IPS DF 6.9 (cell line): ENCODE results near the gene CELF2.

ENCODE experiments used
- DNase-seq: peaks from one replicate; pipeline ENCODE4 v3.0.0-alpha.2; 2013; ENCODE audit warnings: low read depth, low spot score
- H3K27ac ChIP-seq: one replicate; pipeline ENCODE4 v1.5.1; 2013; ENCODE audit warnings: low read length, control low read depth
- H3K27me3 ChIP-seq: 2 replicates; pipeline ENCODE4 v1.6.1; 2013; ENCODE audit warnings: mild to moderate bottlenecking, low read length; ENCODE audit not compliant: control insufficient read depth, insufficient read depth
- H3K36me3 ChIP-seq: 2 replicates; pipeline ENCODE4 v1.6.1; 2013; ENCODE audit warnings: low read length; ENCODE audit not compliant: control insufficient read depth, insufficient read depth
- H3K4me1 ChIP-seq: 2 replicates; pipeline ENCODE4 v1.6.1; 2013; ENCODE audit warnings: low read length; ENCODE audit not compliant: control insufficient read depth, insufficient read depth
- H3K4me3 ChIP-seq: 2 replicates; pipeline ENCODE4 v1.5.1; 2013; ENCODE audit warnings: mild to moderate bottlenecking, low read length
- H3K9me3 ChIP-seq: 2 replicates; pipeline ENCODE4 v1.6.1; 2013; ENCODE audit warnings: low read length, inconsistent platforms; ENCODE audit not compliant: control insufficient read depth, insufficient read depth
- WGBS: extraction: QIAGEN DNeasy Blood & Tissue Kit; methylation state at CpG from one replicate; pipeline ENCODE4 v1.1.7; 2013; ENCODE audit warnings: mixed read lengths, missing lambda C conversion rate; ENCODE audit not compliant: insufficient read length, insufficient coverage; 5-methylcytosine and 5-hydroxymethylcytosine counted together

Gene CELF2

GRCh38 chr10:11303361-11304170 lies 285.9 kb downstream of the CELF2 start:
- no peak for DNase-seq
- no peak overlapping the region for H3K27ac ChIP-seq
- H3K27me3 ChIP-seq: no peaks in the 10 kb centered on the region
- H3K36me3 ChIP-seq: no peaks in the 10 kb centered on the region
- H3K4me3 ChIP-seq: no peak overlapping the region
- no CpG with 5 or more reads among the region's 14 CpGs for WGBS
- H3K4me1 ChIP-seq: no peaks in the 10 kb centered on the region; the same call in 1 of the 2 replicates
- no peaks in the 10 kb centered on the region for H3K9me3 ChIP-seq

- H3K27me3 ChIP-seq: no peaks in the 10 kb centered on the region
- H3K36me3 ChIP-seq: no peaks in the 10 kb centered on the region
- H3K4me3 ChIP-seq: no peak overlapping the region
- H3K27ac ChIP-seq: no peak overlapping the region
- no peaks in the 10 kb centered on the region; the same call in 1 of the 2 replicates for H3K4me1 ChIP-seq
- peaks cover 2% of the 10 kb centered on the region; the same call in 1 of the 2 replicates for H3K9me3 ChIP-seq
- no CpG with 5 or more reads among the region's 11 CpGs for WGBS
- DNase-seq: no peak
Measured at GRCh38 chr10:11304906-11305585, 287.4 kb downstream of the CELF2 start.

- no peak overlapping the region for H3K27ac ChIP-seq
- WGBS: no CpG with 5 or more reads among the region's 13 CpGs
- no peak overlapping the region for H3K4me3 ChIP-seq
- H3K9me3 ChIP-seq: peaks cover 2% of the 10 kb centered on the region; the same call in 1 of the 2 replicates
- H3K36me3 ChIP-seq: no peaks in the 10 kb centered on the region
- H3K27me3 ChIP-seq: no peaks in the 10 kb centered on the region
- no peak for DNase-seq
- H3K4me1 ChIP-seq: no peaks in the 10 kb centered on the region; the same call in 1 of the 2 replicates
Measured at GRCh38 chr10:11305825-11306593, 288.3 kb downstream of the CELF2 start.

- peaks cover 2% of the 10 kb centered on the region; the same call in 1 of the 2 replicates for H3K9me3 ChIP-seq
- H3K27me3 ChIP-seq: no peaks in the 10 kb centered on the region
- no peak for DNase-seq
- no peak overlapping the region for H3K27ac ChIP-seq
- H3K4me1 ChIP-seq: no peaks in the 10 kb centered on the region
- H3K36me3 ChIP-seq: no peaks in the 10 kb centered on the region
- no peak overlapping the region for H3K4me3 ChIP-seq
- WGBS: no CpG with 5 or more reads among the region's 6 CpGs
Measured at GRCh38 chr10:11307004-11307403, 289.3 kb downstream of the CELF2 start.

- DNase-seq: no peak
- no peaks in the 10 kb centered on the region for H3K27me3 ChIP-seq
- no peak overlapping the region for H3K27ac ChIP-seq
- WGBS: no CpG with 5 or more reads among the region's 1 CpG
- H3K4me3 ChIP-seq: no peak overlapping the region
- peaks cover 2% of the 10 kb centered on the region; the same call in 1 of the 2 replicates for H3K9me3 ChIP-seq
- no peaks in the 10 kb centered on the region for H3K36me3 ChIP-seq
- H3K4me1 ChIP-seq: no peaks in the 10 kb centered on the region
Measured at GRCh38 chr10:11307937-11308336, 290.3 kb downstream of the CELF2 start.

- no CpG with 5 or more reads among the region's 2 CpGs for WGBS
- H3K36me3 ChIP-seq: no peaks in the 10 kb centered on the region
- no peaks in the 10 kb centered on the region for H3K27me3 ChIP-seq
- no peak overlapping the region for H3K4me3 ChIP-seq
- DNase-seq: no peak
- no peaks in the 10 kb centered on the region for H3K4me1 ChIP-seq
- H3K27ac ChIP-seq: no peak overlapping the region
- peaks cover 2% of the 10 kb centered on the region; the same call in 1 of the 2 replicates for H3K9me3 ChIP-seq
Measured at GRCh38 chr10:11311027-11311426, 293.4 kb downstream of the CELF2 start.

- no peak for DNase-seq
- H3K9me3 ChIP-seq: peaks cover 2% of the 10 kb centered on the region; the same call in 1 of the 2 replicates
- no peaks in the 10 kb centered on the region for H3K27me3 ChIP-seq
- no peaks in the 10 kb centered on the region for H3K36me3 ChIP-seq
- no peak overlapping the region for H3K4me3 ChIP-seq
- H3K27ac ChIP-seq: no peak overlapping the region
- no peaks in the 10 kb centered on the region for H3K4me1 ChIP-seq
- WGBS: no CpG with 5 or more reads among the region's 1 CpG
Measured at GRCh38 chr10:11313463-11313862, 295.8 kb downstream of the CELF2 start.

- no peaks in the 10 kb centered on the region for H3K27me3 ChIP-seq
- no peak for DNase-seq
- no peaks in the 10 kb centered on the region for H3K4me1 ChIP-seq
- no CpG with 5 or more reads among the region's 7 CpGs for WGBS
- no peak overlapping the region for H3K4me3 ChIP-seq
- H3K27ac ChIP-seq: no peak overlapping the region
- H3K36me3 ChIP-seq: no peaks in the 10 kb centered on the region; the same call in 1 of the 2 replicates
- no peaks in the 10 kb centered on the region for H3K9me3 ChIP-seq
Measured at GRCh38 chr10:11317936-11318670, 300.4 kb downstream of the CELF2 start.

GRCh38 chr10:11318826-11319598 lies 301.3 kb downstream of the CELF2 start:
- no peak overlapping the region for H3K4me3 ChIP-seq
- no peaks in the 10 kb centered on the region for H3K9me3 ChIP-seq
- no peaks in the 10 kb centered on the region for H3K4me1 ChIP-seq
- DNase-seq: no peak
- no peaks in the 10 kb centered on the region; the same call in 1 of the 2 replicates for H3K36me3 ChIP-seq
- no peak overlapping the region for H3K27ac ChIP-seq
- WGBS: no CpG with 5 or more reads among the region's 26 CpGs
- H3K27me3 ChIP-seq: no peaks in the 10 kb centered on the region
